Natural killer cell (primary cell): ENCODE results near the gene CHIT1. TPM values are rescaled to one million over a fixed set of nuclear protein-coding genes. Genes with fewer than 3 reads are reported as not detected.

ENCODE experiments used
- ATAC-seq, 3 donors: fragments of 150-1000 bp in 2 of 3; fragments of 200-7000 bp in 1 of 3; cut with Tn5 transposase; 1 replicate in 1 of 3; 2 replicates in 2 of 3; pipeline ENCODE4 v1.10.0; 2021; ENCODE audit warnings: mild to moderate bottlenecking in 2 of 3, moderate library complexity in 2 of 3
- DNase-seq, 2 donors: peaks; one replicate each; pipeline versions ENCODE4 v3.0.0 to v3.0.0-alpha.2; 2013 to 2021; ENCODE audit warnings: mixed read lengths in 1 of 2
- H3K27ac ChIP-seq: one replicate; pipeline ENCODE4 v1.5.1; 2013; ENCODE audit warnings: mild to moderate bottlenecking, low read length
- H3K27me3 ChIP-seq: one replicate; pipeline ENCODE4 v1.6.1; 2013; ENCODE audit warnings: low read length; ENCODE audit not compliant: control insufficient read depth, insufficient read depth
- H3K36me3 ChIP-seq: one replicate; pipeline ENCODE4 v1.6.1; 2013; ENCODE audit warnings: low read length; ENCODE audit not compliant: control insufficient read depth, insufficient read depth
- H3K4me1 ChIP-seq: one replicate; pipeline ENCODE4 v1.6.1; 2013; ENCODE audit warnings: low read length; ENCODE audit not compliant: control insufficient read depth, insufficient read depth
- H3K4me3 ChIP-seq: one replicate; pipeline ENCODE4 v1.5.1; 2013; ENCODE audit warnings: low read length
- H3K9me3 ChIP-seq: one replicate; pipeline ENCODE4 v1.6.1; 2013; ENCODE audit warnings: low read length; ENCODE audit not compliant: control insufficient read depth, insufficient read depth
- H3K27ac Mint-ChIP-seq, 2 donors: one replicate each; pipeline ENCODE4 v1.8.0; 2022; ENCODE audit warnings: mild to moderate bottlenecking in 2 of 2, mixed read lengths in 2 of 2, moderate library complexity in 1 of 2
- H3K27me3 Mint-ChIP-seq, 2 donors: one replicate each; pipeline ENCODE4 v1.8.0; 2022; ENCODE audit warnings: low read depth in 2 of 2, mixed read lengths in 2 of 2
- H3K36me3 Mint-ChIP-seq: one replicate; pipeline ENCODE4 v1.8.0; 2022; ENCODE audit warnings: mixed read lengths
- H3K4me1 Mint-ChIP-seq, 2 donors: one replicate each; pipeline ENCODE4 v1.8.0; 2022; ENCODE audit warnings: mixed read lengths in 2 of 2
- H3K4me3 Mint-ChIP-seq: one replicate; pipeline ENCODE4 v1.8.0; 2022; ENCODE audit warnings: mild to moderate bottlenecking, moderate library complexity, mixed read lengths
- H3K9me3 Mint-ChIP-seq, 2 donors: one replicate each; pipeline ENCODE4 v1.8.0; 2022; ENCODE audit warnings: mixed read lengths in 2 of 2
- WGBS: methylation state at CpG from one replicate; pipeline ENCODE4 v1.1.7; 2013; ENCODE audit warnings: missing lambda C conversion rate; ENCODE audit not compliant: insufficient coverage; 5-methylcytosine and 5-hydroxymethylcytosine counted together
- intact Hi-C: fragments of 100-400 bp; cut with micrococcal nuclease; formaldehyde crosslinking; loops from one replicate; pipeline ENCODE4 v1.14.2; 2022
- total RNA-seq, 4 donors: library from RNA; stranded (reverse); fragments of 120-200 nt in 1 of 4; gene quantifications; one replicate each; pipeline versions ENCODE4 v1.2.3 to v1.2.4, GENCODE V29; 2013 to 2022
- TF ChIP-seq, protein P1 (sequence below): fragments of 200-600 bp; IDR thresholded peaks from one replicate; pipeline ENCODE4 v1.8.0; 2022; ENCODE audit warnings: antibody characterized with exemption

The CHIT1 gene
- total RNA-seq, 3 donors from 2014 or later (not counting 1 experiment from before 2014, with no cell fraction given): 0.07 to 2.2 TPM; not detected in 1

- TF ChIP-seq, protein P1, sequence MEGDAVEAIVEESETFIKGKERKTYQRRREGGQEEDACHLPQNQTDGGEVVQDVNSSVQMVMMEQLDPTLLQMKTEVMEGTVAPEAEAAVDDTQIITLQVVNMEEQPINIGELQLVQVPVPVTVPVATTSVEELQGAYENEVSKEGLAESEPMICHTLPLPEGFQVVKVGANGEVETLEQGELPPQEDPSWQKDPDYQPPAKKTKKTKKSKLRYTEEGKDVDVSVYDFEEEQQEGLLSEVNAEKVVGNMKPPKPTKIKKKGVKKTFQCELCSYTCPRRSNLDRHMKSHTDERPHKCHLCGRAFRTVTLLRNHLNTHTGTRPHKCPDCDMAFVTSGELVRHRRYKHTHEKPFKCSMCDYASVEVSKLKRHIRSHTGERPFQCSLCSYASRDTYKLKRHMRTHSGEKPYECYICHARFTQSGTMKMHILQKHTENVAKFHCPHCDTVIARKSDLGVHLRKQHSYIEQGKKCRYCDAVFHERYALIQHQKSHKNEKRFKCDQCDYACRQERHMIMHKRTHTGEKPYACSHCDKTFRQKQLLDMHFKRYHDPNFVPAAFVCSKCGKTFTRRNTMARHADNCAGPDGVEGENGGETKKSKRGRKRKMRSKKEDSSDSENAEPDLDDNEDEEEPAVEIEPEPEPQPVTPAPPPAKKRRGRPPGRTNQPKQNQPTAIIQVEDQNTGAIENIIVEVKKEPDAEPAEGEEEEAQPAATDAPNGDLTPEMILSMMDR: no peak
- H3K36me3 ChIP-seq: no peaks in the 10 kb centered on the region
Measured at GRCh38 chr1:203178821-203179666, 50.4 kb downstream of the CHIT1 start.

DNA sequence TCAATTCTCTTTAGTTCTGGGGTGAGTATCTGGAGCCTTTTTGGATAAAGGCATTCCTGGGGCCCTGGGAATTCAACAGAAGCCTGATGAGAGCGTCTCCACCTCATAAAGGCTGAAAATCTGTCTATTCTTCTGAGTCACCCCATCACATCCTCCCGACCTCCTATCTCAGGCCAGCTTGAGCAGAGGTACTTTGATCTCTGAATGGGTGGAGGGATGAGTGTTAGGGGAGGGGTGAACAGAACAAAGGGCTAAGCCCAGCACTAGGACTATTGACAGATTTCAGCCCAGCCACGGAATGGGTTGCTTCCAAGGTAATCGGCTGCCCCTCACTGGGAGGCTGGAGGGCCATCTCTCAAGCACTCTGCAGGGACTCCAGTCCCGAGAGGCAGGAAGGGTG, 51.4 kb downstream of the CHIT1 start:
- Mint-ChIP-seq H3K4me3 (no peak overlapping the region), H3K27ac (no peak overlapping the region), H3K36me3 (no peaks in the 10 kb centered on the region), H3K4me1 (no peaks in the 10 kb centered on the region), H3K27me3 (no peaks in the 10 kb centered on the region), H3K9me3 (no peaks in the 10 kb centered on the region)
- Histone ChIP-seq H3K27me3 (no peaks in the 10 kb centered on the region), H3K4me3 (no peak overlapping the region), H3K36me3 (no peaks in the 10 kb centered on the region), H3K9me3 (no peaks in the 10 kb centered on the region), H3K27ac (no peak overlapping the region), H3K4me1 (peaks cover 6% of the 10 kb centered on the region)
- no peak for ATAC-seq
- TF ChIP-seq, protein P1: no peak
- WGBS: 77% methylated on average over 4 of the region's 5 CpGs
- no peak for DNase-seq
- intact Hi-C loops: no loop called here

More at GRCh38 chr1:203178821-203179666, 50.4 kb downstream of the CHIT1 start:
- no peak overlapping the region for H3K4me3 Mint-ChIP-seq
- Histone ChIP-seq H3K27ac (no peak overlapping the region), H3K4me3 (no peak overlapping the region), H3K27me3 (no peaks in the 10 kb centered on the region), H3K9me3 (no peaks in the 10 kb centered on the region), H3K4me1 (peaks cover 6% of the 10 kb centered on the region)
- ATAC-seq (no peak), DNase-seq (no peak)
- 86% methylated on average over 14 of the region's 14 CpGs for WGBS
- H3K27ac Mint-ChIP-seq: no peak overlapping the region
- H3K4me1 Mint-ChIP-seq: no peaks in the 10 kb centered on the region
- no peaks in the 10 kb centered on the region for H3K9me3 Mint-ChIP-seq
- no peaks in the 10 kb centered on the region for H3K36me3 Mint-ChIP-seq
- intact Hi-C loops: no loop called here
- H3K27me3 Mint-ChIP-seq: no peaks in the 10 kb centered on the region

GRCh38 chr1:203177470-203178039, 51.9 kb downstream of the CHIT1 start:
- Histone ChIP-seq H3K4me3 (no peak overlapping the region), H3K27me3 (no peaks in the 10 kb centered on the region), H3K27ac (no peak overlapping the region), H3K9me3 (no peaks in the 10 kb centered on the region), H3K4me1 (peaks cover 6% of the 10 kb centered on the region), H3K36me3 (no peaks in the 10 kb centered on the region)
- Mint-ChIP-seq H3K4me3 (no peak overlapping the region), H3K36me3 (no peaks in the 10 kb centered on the region), H3K27ac (no peak overlapping the region), H3K9me3 (no peaks in the 10 kb centered on the region), H3K27me3 (no peaks in the 10 kb centered on the region), H3K4me1 (no peaks in the 10 kb centered on the region)
- ATAC-seq: no peak
- TF ChIP-seq, protein P1: no peak
- DNase-seq: no peak
- 84% methylated on average over 9 of the region's 9 CpGs for WGBS
- intact Hi-C loops: no loop called here
